HG03103 (cell line): ENCODE measurements around the gene PTCSC3.

Experiments
- ATAC-seq: cut with Tn5 transposase; IDR thresholded peaks from one replicate; pipeline ENCODE4 v1.9.1; 2021; ENCODE audit warnings: low read depth; ENCODE audit not compliant: unreplicated experiment

The PTCSC3 gene

DNA sequence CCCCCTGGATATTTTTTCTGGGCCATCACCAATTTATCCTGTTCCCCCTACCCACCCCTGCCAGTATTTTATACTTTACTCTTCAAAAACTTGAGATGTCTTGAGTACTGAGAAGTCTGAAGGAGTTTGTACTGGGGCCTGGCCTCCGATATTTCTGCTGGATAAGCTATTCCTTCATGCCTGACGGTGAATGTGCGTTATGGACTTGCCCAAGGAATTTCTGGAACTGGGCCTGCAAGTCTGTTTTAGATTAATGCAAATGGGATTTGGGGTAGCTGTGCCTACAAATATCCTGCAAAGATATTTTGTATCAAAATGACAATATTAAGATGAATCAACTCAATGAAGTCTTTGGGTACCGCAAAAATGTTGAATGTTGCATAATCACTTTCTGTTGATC is at the start of gene PTCSC3:
PTCSC3 (minus strand) TSS at position 199 of the 400 bp plus-strand sequence.
- ATAC-seq = no peak

DNA sequence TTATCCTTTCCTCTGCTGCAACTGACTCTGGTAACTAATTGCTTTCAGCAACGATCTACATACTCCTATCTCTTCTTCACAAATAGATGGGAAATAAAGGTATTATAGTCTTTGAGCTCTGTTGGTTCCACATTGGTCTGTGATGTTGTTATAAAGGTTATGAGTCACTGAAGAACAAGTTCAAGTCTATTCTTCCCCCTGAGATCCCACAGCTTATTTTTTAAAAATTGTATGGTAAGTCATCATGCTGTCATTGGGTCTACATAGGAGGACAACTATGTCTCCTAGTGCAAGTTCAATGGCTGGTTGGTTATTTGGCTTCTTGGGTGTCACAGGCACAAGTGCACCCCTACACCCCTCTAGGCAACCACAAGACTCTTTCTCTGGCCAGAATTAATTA is 49.6 kb upstream of the PTCSC3 start:
- no peak for ATAC-seq

DNA sequence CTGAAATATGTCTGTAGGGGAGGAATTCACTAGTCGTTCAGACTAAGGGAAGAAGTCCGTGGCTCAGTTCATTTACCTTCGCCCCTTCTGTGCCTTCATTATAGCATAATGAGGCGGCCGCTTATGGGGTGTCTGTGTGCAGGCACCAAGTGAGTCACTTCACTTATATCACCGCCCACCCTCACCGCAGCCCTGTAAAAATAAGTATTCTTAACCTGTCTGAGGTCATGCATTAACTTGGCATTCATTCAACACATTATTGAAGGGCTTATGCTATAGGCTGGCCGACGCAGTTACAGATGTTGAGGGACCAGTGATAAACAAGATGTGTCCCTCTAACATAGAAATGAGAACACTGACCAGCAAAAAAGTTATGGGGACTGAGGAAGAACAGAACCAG is 47.7 kb upstream of the PTCSC3 start:
- no peak for ATAC-seq

GRCh38 chr14:36223558-36223957 is 47.0 kb upstream of the PTCSC3 start:
- no peak for ATAC-seq

GRCh38 chr14:36222952-36223468 is 46.5 kb upstream of the PTCSC3 start:
- ATAC-seq = no peak

- ATAC-seq = no peak
These were observed 45.8 kb upstream of the PTCSC3 start for GRCh38 chr14:36222337-36222736.

DNA sequence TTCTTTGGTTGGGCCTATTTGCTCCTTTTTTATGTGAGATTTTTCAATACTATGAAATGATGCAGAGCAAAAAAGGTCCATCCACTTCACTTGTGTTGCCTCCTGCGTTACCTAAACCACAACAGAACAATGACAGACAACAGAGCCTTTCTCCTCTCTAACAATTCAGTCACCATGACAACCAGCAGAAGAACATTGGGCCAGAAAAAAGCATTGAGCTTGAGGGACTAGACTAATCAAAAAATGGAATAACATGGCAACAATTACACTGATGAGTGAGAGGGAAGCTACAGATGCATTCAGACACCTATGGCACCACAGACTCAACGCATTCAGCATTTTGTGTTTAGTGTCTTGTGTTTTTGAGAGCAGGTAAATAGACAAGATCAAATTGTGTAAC is 44.6 kb upstream of the PTCSC3 start:
- ATAC-seq = no peak

DNA sequence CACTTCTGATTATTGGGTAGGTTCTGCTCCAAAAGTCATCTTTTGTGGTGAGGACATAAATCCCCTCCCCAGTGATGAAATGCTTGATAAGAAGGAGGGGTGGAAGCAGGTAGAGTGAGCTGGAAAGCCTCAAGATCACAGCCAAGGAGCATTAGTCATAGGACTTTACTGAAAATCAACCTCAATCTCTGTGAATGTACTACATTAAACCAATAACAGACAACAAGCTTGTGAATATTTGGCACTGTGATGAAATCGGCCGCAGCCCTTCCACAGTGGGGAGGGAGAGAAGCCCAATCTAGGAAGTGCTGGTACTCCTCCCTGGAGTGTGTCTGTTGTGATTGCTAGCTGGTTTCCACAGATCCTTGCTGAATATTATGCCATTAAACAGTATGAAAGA is 41.2 kb upstream of the PTCSC3 start:
- no peak for ATAC-seq

- ATAC-seq = no peak
These were observed 40.5 kb upstream of the PTCSC3 start for GRCh38 chr14:36217027-36217426.

GRCh38 chr14:36215217-36215598 is 38.7 kb upstream of the PTCSC3 start:
- ATAC-seq = no peak

GRCh38 chr14:36214476-36215216 is 38.1 kb upstream of the PTCSC3 start:
- ATAC-seq = no peak

GRCh38 chr14:36212987-36213386 is 36.5 kb upstream of the PTCSC3 start:
- ATAC-seq = no peak

- ATAC-seq = no peak
These were observed 36.1 kb upstream of the PTCSC3 start for GRCh38 chr14:36212577-36212976.

GRCh38 chr14:36208690-36209278 is 32.3 kb upstream of the PTCSC3 start:
- ATAC-seq = no peak

DNA sequence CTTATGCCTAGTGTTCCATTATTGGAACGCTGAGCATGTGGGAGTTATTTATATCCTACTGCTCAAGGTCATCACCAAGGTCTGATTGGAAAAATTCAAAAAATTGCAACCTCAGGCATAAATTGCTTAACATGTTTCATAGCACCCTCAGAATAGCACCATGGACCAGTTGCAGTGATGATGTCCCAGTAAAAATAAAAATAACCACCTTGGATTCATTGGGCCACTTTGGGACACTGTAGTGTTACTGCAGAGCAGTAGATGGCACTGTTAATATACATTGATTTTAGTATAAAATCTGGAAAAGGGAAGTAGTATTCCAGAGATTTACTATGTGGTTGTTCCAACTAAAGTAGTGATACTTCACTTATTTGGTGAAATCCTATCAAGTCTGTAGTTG is 31.0 kb upstream of the PTCSC3 start:
- ATAC-seq = no peak

- no peak for ATAC-seq
These were observed 28.0 kb upstream of the PTCSC3 start for GRCh38 chr14:36204461-36205073.

DNA sequence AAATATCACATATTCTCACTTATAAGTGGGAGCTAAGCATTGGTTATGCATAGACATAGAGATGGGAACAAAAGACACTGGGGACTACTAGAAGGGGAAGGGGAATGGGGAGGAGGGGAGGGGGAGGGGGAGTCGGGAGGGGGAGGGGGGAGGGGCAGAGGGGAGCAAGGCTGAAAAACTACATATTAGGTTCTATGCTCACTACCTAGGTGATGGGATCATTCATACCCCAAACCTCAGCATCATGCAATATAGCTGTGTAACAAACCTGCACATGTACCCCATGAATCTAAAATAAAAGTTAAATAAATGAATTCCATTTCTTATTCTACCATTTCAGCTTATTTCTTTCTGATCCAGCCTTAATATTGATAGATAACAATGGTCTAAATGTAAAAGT is 21.9 kb upstream of the PTCSC3 start:
- ATAC-seq = no peak

DNA sequence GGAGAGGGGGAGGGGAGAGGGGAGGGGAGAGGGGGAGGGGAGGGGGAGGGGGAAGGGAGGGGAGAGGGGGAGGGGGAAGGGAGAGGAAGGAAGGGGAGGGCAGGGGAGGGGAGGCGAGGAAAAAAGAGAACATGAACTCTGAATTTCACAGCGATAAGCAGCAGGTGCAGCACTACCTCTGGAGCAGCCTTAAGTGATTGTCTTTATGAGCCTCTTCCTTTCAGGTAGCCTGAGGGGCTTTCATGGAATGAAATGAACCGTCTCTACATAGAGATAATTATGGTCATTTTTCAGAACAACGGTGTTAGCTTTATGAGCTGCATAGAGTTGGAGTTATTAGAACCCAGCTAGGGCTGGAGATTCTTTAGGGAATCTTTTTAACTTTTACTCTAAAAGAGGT is 18.1 kb upstream of the PTCSC3 start:
- no peak for ATAC-seq

GRCh38 chr14:36192530-36192929 is 16.0 kb upstream of the PTCSC3 start:
- ATAC-seq = no peak

- no peak for ATAC-seq
These were observed 6.9 kb upstream of the PTCSC3 start for GRCh38 chr14:36183402-36183801.

GRCh38 chr14:36181417-36181816 is 4.9 kb upstream of the PTCSC3 start:
- ATAC-seq = no peak

DNA sequence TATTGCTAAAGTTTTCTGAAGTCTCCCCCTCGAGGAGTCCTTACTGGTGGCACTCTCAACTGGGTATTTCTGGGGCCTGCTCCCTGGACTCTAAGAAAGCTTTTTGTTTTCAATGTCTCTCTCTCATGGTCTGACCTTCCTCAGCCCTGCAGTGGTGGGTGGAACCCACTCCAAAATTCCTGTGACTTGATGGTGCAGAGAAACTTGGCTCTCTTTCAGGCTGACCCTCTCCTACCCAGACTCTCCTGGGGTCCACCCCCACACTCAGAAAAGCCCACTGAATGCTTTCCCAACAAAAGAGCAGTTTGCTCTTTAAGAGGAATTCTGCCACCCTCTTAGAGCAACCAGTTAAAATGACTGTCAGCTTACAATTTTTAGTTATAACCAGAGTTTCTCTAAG is 967 bp upstream of the PTCSC3 start:
- no peak for ATAC-seq
